Uterus (tissue), 4 donors: Measurements from ENCODE around the gene GEMIN2. TPM values are rescaled to one million over a fixed set of nuclear protein-coding genes. Genes with fewer than 3 reads are reported as not detected.
"Not testable (repeated sequence)": the region's sequence is repeated elsewhere in the genome, so short reads cannot be mapped to it uniquely, and the experiment has no call there.

Source experiments
- DNase-seq, 2 donors: peaks; one replicate each; pipeline ENCODE4 v3.0.0-alpha.2; 2019 to 2020
- H3K27ac ChIP-seq, 2 donors: fragments of 200-600 bp; sonication (generic); 1 replicate in 1 of 2; 2 replicates in 1 of 2; pipeline ENCODE4 v1.5.1; 2016 to 2018
- H3K27me3 ChIP-seq, 2 donors: fragments of 200-600 bp; sonication (generic); one replicate each; pipeline ENCODE4 v1.5.1; 2018 to 2019; ENCODE audit warnings: control low read depth in 1 of 2
- H3K36me3 ChIP-seq, 2 donors: fragments of 200-600 bp; sonication (generic); one replicate each; pipeline ENCODE4 v1.5.1; 2019; ENCODE audit warnings: control low read depth in 1 of 2
- H3K4me1 ChIP-seq, 2 donors: fragments of 200-600 bp; sonication (generic); one replicate each; pipeline ENCODE4 v1.5.1; 2018 to 2019; ENCODE audit warnings: control low read depth in 1 of 2
- H3K4me3 ChIP-seq, 2 donors: fragments of 200-600 bp; sonication (generic); 1 replicate in 1 of 2; 2 replicates in 1 of 2; pipeline ENCODE4 v1.5.1; 2018 to 2019; ENCODE audit warnings: mild to moderate bottlenecking in 1 of 2
- H3K9me3 ChIP-seq, 2 donors: fragments of 200-600 bp; sonication (generic); one replicate each; pipeline ENCODE4 v1.5.1; 2019; ENCODE audit warnings: control low read depth in 1 of 2
- CTCF ChIP-seq, 4 experiments: fragments of 200-600 bp in 2 of 4; fragments of 450-650 bp in 2 of 4; sonication (generic) in 2 of 4; IDR thresholded peaks; one replicate each; pipeline ENCODE4 v1.5.1; 2016 to 2019; ENCODE audit warnings: antibody characterized with exemption in 4 of 4, mild to moderate bottlenecking in 2 of 4, moderate library complexity in 1 of 4
- POLR2A ChIP-seq, 2 donors: fragments of 450-650 bp; IDR thresholded peaks; one replicate each; pipeline ENCODE4 v1.6.1; 2016; ENCODE audit warnings: antibody characterized with exemption in 2 of 2, mild to moderate bottlenecking in 1 of 2, moderate library complexity in 1 of 2
- intact Hi-C: fragments of 100-400 bp; cut with DNase I; formaldehyde crosslinking; loops from one replicate; pipeline ENCODE4 v1.15.1; 2023; ENCODE audit warnings: low total_unique reads
- total RNA-seq, 4 donors: library from RNA; depleted of rRNA in 3 of 4; stranded (reverse); fragments of >200 nt in 3 of 4; gene quantifications; one replicate each; pipeline versions ENCODE4 v1.1.0 to v1.2.4, GENCODE V29; 2014 to 2023
- donor health status: DM: yes; HTN: yes; CAD: no.

Gene GEMIN2
- total RNA-seq, 4 donors from 2014 or later, result 11.3 to 53.2 (median 28.2) TPM

- H3K36me3 ChIP-seq, result peaks cover 0 to 3% of the 10 kb centered on the region in 2 donors
- no peak for DNase-seq
- peaks cover 8 to 10% of the 10 kb centered on the region in 2 donors for H3K4me1 ChIP-seq
- TF ChIP-seq CTCF (IDR thresholded peaks at IDR 0.05), result no peak
- no peak for TF ChIP-seq POLR2A (IDR thresholded peaks at IDR 0.05)
- H3K27ac ChIP-seq, result no peak overlapping the region
- no peak overlapping the region for H3K4me3 ChIP-seq
- intact Hi-C loops, result loop anchor here (10.0 kb wide), 1 partner anchor 46 kb away; no protein-coding TSS in a partner anchor
- H3K27me3 ChIP-seq, result no peaks in the 10 kb centered on the region
- no peaks in the 10 kb centered on the region for H3K9me3 ChIP-seq
Observed at GRCh38 chr14:39180553-39180952, 66.4 kb downstream of the GEMIN2 start.

GRCh38 chr14:39181026-39181692, 67.0 kb downstream of the GEMIN2 start:
- no peak overlapping the region for H3K27ac ChIP-seq
- H3K27me3 ChIP-seq, result no peaks in the 10 kb centered on the region
- TF ChIP-seq POLR2A (IDR thresholded peaks at IDR 0.05) (no peak), CTCF (IDR thresholded peaks at IDR 0.05) (no peak)
- no peaks in the 10 kb centered on the region for H3K9me3 ChIP-seq
- no peak for DNase-seq
- H3K4me3 ChIP-seq, result no peak overlapping the region
- H3K4me1 ChIP-seq, result peaks cover 5 to 7% of the 10 kb centered on the region in 2 donors
- intact Hi-C loops, result loop anchor here (10.0 kb wide), 1 partner anchor 46 kb away; no protein-coding TSS in a partner anchor
- peaks cover 0 to 3% of the 10 kb centered on the region in 2 donors for H3K36me3 ChIP-seq

- intact Hi-C loops, result loop anchor here (10.0 kb wide), 1 partner anchor 47 kb away; no protein-coding TSS in a partner anchor
- peaks cover 0 to 3% of the 10 kb centered on the region in 2 donors for H3K36me3 ChIP-seq
- no peak overlapping the region for H3K27ac ChIP-seq
- no peak for DNase-seq
- TF ChIP-seq POLR2A (IDR thresholded peaks at IDR 0.05), result no peak
- H3K27me3 ChIP-seq, result no peaks in the 10 kb centered on the region
- H3K4me1 ChIP-seq, result peaks cover under 1 to 1% of the 10 kb centered on the region in 2 donors
- no peak overlapping the region for H3K4me3 ChIP-seq
- no peaks in the 10 kb centered on the region for H3K9me3 ChIP-seq
Observed at GRCh38 chr14:39181693-39182047, 67.5 kb downstream of the GEMIN2 start.

GRCh38 chr14:39182770-39183684, 68.9 kb downstream of the GEMIN2 start:
- Histone ChIP-seq H3K9me3 (no peaks in the 10 kb centered on the region), H3K27ac (no peak overlapping the region), H3K27me3 (no peaks in the 10 kb centered on the region), H3K4me3 (no peak overlapping the region), H3K36me3 (peaks cover 0 to 3% of the 10 kb centered on the region in 2 donors), H3K4me1 (no peaks in the 10 kb centered on the region)
- TF ChIP-seq POLR2A (IDR thresholded peaks at IDR 0.05) (no peak), CTCF (IDR thresholded peaks at IDR 0.05) (no peak)
- DNase-seq, result no peak
- intact Hi-C loops, result loop anchor here (10.0 kb wide), 1 partner anchor 48 kb away; no protein-coding TSS in a partner anchor

GRCh38 chr14:39183685-39184003, 69.5 kb downstream of the GEMIN2 start:
- H3K27me3 ChIP-seq, DNase-seq, H3K36me3 ChIP-seq, H3K27ac ChIP-seq, H3K4me3 ChIP-seq, H3K9me3 ChIP-seq, H3K4me1 ChIP-seq: not testable (repeated sequence)
- intact Hi-C loops, result loop anchor here (10.0 kb wide), 1 partner anchor 49 kb away; no protein-coding TSS in a partner anchor
